ENCODE data around the gene SESN2.

DNA sequence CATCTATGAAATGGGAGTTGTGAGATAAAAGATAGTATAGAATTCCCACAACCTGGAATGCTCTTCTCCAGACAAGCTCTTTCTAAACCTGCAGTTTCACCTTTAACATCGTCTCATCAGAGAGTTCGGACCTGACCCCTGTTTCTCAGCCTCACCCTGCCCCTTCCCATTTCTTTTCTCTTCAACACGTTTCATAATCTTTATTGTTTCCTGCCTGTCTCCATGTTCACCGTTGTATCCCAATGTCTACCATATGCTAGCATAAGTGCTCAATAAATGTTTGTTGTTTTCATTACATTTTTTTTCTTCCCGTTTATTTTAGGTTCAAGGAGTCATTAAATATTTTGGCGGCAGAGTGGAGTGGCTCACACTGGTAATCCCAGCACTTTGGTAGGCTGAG is 32.4 kb downstream of the SESN2 start:
- TF ChIP-seq EZH2 (IDR thresholded peaks at IDR 0.05; ENCODE audit: borderline replicate concordance, insufficient read depth, low read depth, low read length, poor library complexity, severe bottlenecking) (no peak), CTCF (IDR thresholded peaks at IDR 0.05) (no peak)
